22Rv1 (cell line): ENCODE data around the gene FAM181A.

Experiments used
- H3K27ac ChIP-seq: fragments of 450-650 bp; 2 replicates; pipeline ENCODE4 v1.5.1; 2017
- CTCF ChIP-seq: fragments of 450-650 bp; IDR thresholded peaks from 2 replicates; pipeline ENCODE4 v1.5.1; 2017; ENCODE audit warnings: mild to moderate bottlenecking
- ZFX ChIP-seq: fragments of 450-650 bp; IDR thresholded peaks from 2 replicates; pipeline ENCODE4 v1.6.1; 2017; ENCODE audit warnings: antibody characterized with exemption, borderline replicate concordance

FAM181A gene

DNA sequence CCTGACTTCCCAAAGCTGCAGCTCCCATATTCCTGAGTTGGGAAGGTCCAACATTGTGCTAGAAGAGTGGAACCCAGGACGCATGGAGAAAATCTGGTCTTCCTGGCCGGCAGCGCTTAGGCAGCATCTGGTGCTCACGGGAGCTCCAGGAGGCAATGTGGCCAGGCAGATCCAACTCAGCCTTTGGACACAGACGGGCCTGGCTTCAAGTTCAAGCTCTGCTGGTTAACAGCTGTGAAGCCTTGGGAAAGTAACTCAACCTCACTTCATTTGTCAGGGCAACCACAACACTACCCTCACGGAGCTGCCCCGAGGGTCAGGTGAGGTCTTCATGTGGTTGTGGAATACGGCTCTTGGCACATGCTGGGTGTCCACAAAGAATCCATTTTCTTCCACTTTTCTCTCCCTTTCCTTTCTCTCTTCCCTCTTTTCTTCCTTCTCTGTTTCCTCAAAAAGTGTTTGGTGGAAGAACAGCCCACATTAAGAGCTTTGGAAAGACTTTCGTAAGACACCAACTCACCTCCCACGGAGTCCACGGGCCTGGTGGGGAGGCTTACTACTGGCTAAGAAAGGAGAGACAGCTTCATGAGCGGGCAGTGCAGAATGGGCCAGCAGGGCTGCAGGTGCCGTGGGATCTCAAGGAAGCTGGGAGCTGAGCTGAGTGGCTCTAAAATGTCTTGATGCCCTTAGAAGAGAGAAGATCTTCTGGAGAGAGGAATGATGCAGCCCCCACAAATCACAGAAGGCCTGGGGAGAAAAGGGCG lies 2.4 kb upstream of the FAM181A start:
- no peak overlapping the region for H3K27ac ChIP-seq
- TF ChIP-seq CTCF (no peak), ZFX (no peak)

GRCh38 chr14:93925374-93925895 lies 1.7 kb upstream of the FAM181A start:
- H3K27ac ChIP-seq = no peak overlapping the region
- TF ChIP-seq CTCF (no peak), ZFX (no peak)

- no peak overlapping the region for H3K27ac ChIP-seq
- TF ChIP-seq ZFX = no peak
- TF ChIP-seq CTCF = no peak
Measured at GRCh38 chr14:93926245-93926872, 785 bp upstream of the FAM181A start.

GRCh38 chr14:93927800-93928145 lies 629 bp downstream of the FAM181A start:
- H3K27ac ChIP-seq = no peak overlapping the region
- no peak for TF ChIP-seq ZFX
- no peak for TF ChIP-seq CTCF

GRCh38 chr14:93928184-93929047 lies 1.3 kb downstream of the FAM181A start:
- no peak overlapping the region for H3K27ac ChIP-seq
- no peak for TF ChIP-seq CTCF
- no peak for TF ChIP-seq ZFX

GRCh38 chr14:93929048-93929535 lies 1.9 kb downstream of the FAM181A start:
- H3K27ac ChIP-seq = no peak overlapping the region
- TF ChIP-seq ZFX (no peak), CTCF (no peak)
